GM18858 (cell line): ENCODE measurements around the gene CPXM2.

ENCODE experiments used
- ATAC-seq: cut with Tn5 transposase; IDR thresholded peaks from one replicate; pipeline ENCODE4 v1.9.1; 2021; ENCODE audit not compliant: unreplicated experiment

Gene CPXM2

DNA sequence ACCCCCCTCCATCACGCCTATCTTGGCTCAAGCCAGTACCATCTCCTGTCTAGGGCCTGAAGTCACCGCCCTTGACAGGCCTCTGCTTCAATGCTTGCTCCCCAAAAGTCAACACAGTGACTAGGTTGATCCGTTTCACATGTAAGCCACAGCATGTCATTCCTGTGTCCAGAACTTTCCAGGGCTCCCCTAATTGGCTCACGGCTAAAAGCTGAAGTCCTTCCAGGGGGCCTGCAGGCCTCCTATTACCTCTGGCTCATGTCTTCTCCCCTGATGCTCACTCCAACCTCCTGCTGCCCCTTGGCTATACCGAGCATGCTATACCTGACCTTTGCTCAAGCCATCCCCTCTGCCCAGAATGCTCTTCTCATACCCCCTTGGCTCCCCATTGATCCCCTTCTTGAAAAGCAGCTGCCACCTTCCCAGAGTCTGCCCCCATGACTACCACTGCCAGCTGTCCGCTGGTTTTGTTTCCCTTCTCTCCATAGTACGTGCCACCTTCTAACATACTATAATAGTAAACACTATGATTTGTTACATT, 39.1 kb downstream of the CPXM2 start:
- ATAC-seq = no peak

DNA sequence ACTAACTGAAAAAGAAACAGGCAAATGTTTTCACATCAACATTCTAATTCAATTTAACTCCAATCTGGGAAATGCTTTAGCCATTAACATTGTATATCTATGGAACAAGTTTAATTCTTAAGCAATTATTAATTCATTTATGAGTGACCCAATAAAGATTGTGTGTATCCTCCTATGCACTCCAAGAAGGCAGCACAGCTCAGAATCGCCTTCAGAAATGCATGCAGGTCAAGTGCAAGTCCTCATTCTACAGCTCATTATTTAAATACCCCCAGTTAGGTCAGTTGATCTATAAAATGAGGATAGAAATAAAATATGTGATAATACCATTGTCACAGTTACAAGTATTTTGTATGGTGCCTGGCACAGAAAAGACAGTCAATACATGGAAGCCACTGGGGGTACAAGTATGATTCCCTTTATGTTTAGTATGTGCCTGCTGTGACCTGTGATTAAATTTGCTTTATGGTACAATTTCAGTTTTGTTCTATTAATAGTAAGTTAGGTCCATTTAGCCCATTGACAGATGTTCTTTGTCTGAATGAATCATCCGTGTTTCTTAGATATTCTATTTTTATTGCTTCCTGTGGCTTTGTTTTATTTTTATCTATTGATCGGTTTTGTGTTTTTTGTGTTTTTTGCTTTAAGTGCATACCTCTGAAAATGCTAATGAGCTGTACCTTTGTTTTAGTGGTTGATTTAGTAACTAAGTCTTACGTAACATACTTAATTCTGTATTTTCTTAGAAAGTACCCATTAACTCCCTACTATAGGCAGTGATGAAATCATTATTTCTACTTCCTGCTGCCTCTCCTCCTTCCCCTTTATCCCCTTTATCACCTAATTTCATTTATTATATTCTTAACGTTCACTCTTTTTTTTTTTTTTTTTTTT, 42.8 kb downstream of the CPXM2 start:
- peak; percentile 69 for ATAC-seq

DNA sequence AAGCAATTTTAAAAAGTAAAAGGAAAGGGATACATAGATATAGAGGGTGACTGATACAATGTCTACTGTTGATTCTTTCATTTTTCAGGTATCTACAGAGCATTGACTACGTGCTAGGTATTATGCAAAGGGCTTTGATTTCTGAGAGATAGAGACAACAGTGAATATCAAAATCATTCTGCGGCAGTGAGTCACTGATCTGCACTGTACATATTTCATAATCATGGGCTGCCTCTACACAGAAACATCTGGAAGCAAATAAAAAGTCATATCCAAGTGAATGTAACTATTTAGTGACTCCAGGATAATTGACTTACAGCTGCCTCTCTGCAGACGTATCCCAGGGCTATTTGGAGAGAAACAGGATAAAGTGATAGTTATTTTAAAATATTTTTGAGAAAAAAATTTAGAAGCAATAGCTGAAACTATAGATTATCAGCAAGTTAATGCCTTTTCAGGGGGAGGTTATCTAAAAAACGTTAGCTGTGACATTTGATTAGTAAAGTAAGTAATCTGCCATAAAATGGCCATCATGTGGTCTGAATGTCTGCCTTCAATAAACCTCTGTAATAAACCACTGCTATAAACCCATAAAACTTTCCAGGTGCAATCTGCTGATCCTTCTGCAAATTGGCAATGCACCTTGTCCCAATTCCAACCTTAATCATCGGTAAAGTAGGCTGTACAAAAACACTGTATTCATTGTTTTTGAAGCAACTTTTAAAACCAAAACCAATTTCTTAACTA, 43.7 kb downstream of the CPXM2 start:
- no peak for ATAC-seq

DNA sequence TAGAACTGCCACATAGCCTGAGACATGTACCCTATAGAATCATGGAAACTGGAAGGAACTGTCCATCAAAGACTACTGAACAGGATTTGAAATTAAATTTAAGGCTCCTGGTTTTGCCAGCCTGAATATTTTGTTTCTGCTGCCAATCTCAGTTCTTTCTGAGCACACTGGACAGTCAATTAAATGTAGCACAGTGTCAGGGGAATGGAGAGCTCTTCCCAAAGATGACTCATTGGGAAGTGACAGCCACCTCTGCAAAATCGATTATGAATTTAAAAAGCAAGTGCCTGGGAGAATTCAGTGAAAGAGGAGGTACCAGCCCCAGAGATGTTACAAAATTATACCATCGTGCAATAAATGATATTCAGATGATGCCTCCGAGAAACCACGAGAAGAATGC, 47.8 kb downstream of the CPXM2 start:
- no peak for ATAC-seq

DNA sequence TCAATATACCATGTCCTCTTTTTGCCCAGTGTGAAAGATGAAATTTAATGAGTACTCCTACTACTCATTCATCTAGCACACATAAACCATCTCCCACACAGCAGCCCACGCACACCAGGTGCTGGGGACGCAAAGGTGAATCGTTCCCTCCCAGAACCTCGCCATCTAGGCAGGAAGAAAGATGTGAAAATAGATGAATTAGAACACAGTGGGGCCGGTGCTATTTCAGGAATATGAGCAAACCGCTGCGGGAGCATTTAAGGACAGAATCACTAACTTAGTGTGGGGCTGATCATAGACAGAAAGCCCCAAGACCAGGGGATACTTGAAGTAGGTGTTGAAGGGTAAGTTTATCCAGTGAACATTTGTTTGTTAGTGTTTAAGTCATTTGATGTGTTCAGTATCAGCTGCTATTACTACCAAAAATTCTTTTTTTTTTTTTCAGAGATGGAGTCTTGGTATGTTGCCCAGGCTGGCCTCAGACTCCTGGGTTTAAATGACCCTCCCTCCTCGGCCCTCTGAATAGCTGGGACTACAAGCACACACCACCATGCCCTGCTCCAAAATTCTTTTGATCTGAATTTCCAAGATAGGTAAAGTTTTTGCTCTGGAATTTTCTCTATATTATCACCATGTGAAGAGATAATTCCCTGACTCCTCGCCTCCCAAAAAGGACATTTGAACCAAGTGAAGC, 48.8 kb downstream of the CPXM2 start:
- no peak for ATAC-seq

DNA sequence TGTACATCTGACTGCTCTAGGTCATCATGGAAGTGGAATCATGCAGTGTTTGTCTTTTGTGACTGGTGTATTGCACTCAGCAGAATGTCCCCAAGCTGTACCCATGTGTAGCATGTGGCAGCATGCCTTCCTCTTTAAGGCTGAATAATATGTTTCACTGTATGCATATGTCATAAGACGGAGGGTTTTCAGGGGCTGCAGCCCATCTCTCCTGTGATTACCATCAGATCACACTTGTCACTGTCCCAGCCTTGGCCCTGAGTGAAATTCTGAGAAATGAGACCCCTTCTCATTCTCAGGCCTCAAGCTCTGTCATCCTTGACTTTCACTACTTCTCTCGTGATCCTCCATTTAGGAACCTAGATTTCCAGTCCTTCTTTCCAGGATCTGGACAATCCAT, 50.0 kb downstream of the CPXM2 start:
- no peak for ATAC-seq

DNA sequence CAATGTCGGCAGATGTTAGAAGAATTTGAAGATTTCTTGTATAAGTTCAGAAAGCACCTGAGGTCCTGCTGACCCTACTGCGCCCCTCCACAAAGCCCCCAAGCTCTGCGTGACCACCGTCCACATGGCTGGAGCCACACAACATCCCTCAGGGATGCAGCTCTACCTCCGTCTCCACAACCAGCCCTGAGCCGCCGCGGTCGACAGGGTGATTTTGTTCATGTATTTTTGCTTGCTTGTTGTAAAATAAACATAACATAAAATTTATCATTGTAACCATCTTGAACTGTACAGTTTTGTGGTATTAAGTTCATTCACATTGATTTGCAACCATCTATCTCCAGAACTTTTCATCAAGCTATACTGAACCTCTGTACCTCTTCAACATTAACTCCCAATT, 50.5 kb downstream of the CPXM2 start:
- ATAC-seq = no peak

DNA sequence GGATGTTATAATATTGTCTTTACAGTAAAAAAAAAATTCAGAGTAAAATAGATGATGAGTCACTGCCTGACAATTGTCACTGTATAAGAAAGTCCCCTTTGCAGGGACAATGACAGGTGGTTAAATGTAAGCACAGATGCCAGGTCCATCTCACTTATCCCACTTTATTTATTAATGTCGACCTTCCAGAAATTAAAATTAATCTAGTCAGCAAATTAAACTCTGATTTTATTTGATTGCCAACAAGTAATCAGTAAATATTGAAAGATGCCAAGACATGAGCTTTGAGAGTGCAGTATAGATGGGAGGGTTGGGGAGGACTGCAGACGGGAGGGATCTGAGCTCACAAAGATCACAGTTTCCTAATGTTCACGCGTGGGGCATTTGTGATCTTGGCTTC, 50.9 kb downstream of the CPXM2 start:
- ATAC-seq = no peak

DNA sequence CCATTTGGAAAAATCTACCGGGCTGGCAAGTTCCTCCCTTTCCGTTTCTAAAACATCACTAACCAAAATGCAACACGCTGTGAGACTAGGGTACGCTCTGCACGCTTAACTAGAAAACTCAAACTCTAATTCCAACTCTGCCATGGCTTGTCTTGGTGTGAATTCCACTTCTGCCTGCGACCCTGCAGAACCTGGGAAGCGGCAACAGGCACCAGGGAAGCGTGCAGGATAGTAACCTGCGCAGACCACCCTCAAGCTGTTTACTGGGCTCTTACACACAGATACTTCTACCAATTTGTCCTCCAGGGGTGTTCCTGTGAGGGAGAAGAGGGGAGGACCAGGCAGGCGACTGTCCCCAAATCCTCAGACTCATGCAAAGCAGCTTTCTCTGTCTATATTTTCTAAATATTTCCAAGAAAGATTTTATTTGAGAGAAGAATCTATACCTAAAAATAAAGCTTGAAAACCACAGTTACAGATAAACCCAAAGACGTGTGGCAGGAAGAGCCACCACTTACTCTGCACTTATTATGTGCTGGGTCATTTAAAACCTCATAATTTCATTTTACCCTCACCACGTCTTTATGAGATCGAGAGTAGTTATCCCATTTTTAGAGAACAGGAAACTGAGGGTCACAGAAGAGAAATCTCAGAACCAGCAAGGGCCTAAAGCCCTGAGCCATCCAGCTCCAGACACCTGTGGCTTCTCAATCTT, 52.9 kb downstream of the CPXM2 start:
- no peak for ATAC-seq

DNA sequence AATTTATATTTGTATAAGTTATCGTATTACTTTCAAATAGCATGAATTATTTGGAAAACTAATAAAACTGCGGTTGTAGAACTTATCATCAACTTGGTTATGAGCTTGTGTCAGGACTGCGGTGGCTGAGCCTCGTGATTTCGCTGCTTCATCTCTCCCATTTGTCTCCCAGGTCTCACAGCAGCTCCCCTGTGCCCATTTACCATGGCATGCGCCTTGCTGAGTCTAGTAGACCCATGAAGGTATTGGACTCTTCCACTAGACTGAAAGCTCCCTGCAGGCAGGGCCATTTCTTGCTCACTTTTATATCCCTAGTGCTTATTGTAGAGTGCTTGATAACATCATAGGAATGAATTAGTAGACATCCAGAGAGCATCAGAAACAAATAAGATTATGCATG, 53.9 kb downstream of the CPXM2 start:
- ATAC-seq = no peak

DNA sequence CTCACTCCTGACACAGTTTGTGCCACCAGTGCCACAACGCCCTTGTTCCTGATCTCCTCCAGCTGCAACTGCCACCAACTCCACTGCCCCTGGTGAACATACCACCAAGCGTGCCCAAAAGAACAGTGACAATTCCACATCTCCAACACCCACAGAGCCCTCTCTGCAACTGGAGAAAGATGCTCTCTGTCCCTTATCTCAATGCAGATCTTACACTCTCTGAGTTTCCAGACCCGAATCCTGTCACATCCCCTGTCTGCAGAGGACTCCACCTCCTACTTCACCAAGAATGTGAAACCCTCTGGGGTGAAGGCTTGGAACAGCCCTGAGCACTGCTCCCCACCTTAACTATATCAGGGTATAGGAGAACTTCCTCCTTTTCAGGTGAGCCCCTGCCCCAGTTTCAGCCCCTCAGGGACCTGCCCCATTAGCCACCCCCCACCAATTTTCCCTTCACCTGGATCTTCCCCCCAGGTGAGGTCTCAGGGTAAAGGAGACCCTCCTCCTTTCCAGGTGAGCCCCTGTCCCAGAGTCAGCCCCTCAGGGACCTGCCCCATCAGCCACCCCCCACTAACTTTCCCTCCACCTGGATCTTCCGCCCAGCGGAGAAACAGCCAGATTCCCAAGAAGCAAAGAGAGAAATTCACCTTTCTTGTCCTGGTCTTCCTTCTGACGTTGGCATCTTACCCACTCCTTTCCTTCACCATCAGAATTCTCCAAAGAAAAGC, 55.0 kb downstream of the CPXM2 start:
- no peak for ATAC-seq

DNA sequence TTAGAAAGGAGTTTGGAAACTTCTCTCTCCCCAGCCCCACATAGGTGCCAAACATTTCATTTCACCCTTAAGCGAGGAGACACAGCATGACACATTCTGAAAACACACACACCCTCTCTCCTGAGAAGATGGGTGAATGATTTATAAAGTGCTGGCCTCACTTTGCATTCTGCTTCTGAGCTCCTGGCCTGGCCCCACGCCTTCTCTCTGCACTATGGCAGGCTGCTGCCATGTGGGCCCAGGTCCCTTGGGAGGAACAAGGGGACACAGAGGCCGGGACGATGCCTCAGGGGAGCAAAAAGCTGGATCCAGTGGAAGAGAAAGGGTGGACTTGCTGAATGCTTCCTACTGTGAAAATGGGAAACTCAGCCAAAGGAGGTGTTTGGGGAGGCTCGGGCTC, 56.0 kb downstream of the CPXM2 start:
- peak; percentile 80 for ATAC-seq

DNA sequence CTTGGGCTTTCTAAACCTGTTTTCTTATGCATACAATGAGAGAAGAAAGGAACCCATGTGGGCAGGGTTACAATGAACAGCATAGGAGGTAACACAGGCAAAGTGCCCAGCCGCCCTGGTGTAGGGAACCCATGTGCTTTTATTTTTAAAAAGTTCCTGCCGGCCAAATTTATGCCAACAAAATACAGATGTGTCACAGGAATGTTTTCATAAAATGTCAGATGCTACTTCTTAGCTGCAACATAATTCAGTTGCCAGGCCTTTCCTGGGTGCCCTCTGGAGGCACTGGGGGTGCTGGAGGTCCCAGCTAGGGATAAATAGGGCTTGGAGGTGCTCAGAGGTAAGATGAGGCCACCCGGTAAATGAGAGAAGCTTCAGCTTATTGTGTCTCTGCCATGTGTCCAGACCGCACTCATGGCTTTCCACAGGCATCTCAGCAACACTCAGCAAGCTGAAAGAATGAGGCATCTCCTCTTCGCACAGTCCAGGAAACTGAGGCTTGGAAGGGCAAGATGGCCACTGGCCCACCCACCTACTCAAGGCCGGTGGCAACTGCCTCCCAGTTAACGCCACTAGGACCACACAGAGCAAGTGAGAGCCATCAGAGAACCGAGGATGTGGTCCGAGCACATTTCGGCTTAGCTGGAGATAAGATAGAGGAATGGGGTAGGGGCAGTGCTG, 58.3 kb downstream of the CPXM2 start:
- no peak for ATAC-seq

DNA sequence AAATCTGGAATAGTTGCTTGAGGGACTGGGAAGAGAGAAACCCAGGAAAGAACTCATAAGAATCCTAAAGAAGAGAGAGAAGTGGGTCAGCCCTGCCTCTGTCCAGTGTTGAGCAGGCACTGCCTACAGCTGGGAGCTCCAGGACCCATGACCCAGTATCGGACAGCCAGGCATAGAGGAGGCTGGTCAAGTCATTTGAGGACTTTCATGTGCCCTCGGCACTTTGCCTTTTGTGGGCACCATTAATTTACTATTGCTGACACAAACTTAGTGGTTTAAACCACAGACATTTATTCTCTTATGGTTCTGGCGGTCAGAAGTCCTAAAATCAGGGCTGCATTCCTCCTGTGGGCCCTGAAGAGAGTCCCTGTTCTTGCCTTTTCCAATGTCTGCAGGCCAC, 60.3 kb downstream of the CPXM2 start:
- ATAC-seq = no peak

DNA sequence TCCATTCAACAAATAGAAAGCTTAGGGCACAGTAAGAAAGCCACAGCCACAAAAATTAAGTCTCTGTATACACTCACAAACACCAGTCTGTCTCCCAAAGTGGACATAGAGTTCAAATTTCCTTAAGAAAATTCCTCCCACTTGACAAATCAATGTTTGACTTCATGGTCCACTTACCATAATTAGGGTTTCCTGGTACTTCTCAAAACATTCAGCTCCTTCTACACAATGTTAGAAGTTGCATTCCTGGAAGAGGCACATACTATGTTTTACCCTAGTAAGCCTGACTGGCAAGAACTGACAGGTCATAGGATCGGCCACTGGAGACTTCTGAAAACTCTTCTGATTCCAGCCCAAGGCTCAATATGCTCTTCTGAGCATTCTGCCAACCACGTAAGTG, 70.5 kb downstream of the CPXM2 start:
- no peak for ATAC-seq

DNA sequence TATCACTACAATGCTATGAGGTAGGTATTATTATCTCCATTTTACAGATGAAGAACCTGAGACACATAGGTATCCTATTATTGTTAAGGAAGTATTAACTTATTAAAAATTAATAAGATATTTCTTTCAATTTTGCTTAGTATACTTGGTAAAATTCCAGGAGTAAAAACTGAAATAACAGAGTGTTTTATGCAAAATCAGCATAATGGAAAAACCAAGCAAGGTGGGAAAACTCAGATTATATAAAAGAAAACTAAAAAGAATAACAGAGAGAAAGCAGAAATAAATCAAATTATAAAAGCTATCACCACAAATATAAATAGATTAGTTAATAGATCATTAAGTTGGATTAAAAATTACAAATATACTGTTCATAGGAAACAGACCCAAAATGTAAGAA, 82.0 kb downstream of the CPXM2 start:
- no peak for ATAC-seq

DNA sequence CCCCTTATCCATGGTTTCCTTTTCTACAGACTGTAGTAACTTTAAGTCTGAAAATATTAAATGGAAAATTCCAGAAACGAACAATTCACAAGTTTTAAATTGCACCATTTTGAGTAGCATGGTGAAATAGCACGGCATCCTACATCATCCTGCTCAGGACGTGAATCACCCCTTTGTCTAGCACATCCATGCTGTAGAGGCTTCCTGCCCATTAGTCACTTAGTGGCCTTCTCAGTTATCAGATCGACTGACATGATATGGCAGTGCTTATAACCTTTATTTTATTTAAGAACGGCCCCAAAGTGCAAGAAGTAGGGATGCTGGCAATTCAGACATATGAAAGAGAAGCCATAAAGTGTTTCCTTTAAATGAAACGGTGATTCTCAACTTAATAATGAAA, 82.7 kb downstream of the CPXM2 start:
- no peak for ATAC-seq

DNA sequence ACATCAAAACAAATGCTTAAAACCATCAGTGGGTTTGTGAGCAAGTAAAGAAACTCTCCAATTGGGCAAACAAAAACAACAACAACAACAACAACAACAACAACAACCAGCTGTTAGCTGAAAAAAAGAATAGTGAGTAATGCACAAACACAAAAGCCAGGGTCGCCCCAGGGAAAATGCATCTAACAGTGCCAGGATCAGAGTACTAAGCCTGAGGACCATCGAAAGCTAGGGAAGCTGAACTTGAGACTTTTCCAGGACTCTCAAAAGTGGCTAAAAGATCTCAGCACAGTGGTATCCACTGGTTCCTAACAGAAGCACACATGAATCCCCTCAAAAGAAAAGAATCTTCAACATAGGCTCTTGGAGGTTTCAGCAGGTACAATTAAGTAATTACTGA, 83.3 kb downstream of the CPXM2 start:
- ATAC-seq = no peak

DNA sequence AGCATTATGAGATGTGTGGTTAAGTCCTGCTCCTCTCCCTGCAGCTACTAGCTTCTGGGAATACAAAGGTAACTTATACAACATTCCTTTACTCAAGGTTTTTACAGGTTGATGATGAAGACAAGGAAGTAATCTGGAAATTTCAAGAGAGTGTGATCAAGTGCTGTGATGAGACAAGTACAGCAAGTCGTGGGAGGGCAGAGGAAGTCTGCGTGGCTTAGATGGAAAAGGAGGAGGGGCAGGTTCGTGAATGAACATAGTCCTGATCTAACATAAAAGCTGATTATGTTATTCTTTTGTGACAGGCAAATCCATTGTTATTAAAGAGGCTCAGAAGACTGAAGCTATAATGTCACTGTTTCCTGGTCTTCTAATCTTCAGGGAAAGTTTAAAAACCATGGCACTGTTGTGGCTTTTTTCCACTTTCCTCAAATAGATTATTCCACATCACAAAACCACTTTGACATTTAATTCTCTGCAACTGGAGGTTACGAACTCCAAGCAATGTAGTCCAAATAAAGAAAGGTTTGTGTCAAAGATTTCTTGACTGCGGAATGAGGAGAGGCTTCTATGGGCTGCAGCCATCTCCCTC, 84.1 kb downstream of the CPXM2 start:
- no peak for ATAC-seq
